ENCODE results near the gene MPRIP. TPM values are rescaled to one million over a fixed set of nuclear protein-coding genes. Genes with fewer than 3 reads are reported as not detected.
"Not testable (repeated sequence)": the region's sequence is repeated elsewhere in the genome, so short reads cannot be mapped to it uniquely, and the experiment has no call there.

The MPRIP gene
- total RNA-seq, 1 experiment from 2014 or later, result 135 TPM

- peak; percentile 93 for DNase-seq (ENCODE audit: low read depth)
These were observed 31.0 kb upstream of the MPRIP start for GRCh38 chr17:17011043-17011907.

DNA sequence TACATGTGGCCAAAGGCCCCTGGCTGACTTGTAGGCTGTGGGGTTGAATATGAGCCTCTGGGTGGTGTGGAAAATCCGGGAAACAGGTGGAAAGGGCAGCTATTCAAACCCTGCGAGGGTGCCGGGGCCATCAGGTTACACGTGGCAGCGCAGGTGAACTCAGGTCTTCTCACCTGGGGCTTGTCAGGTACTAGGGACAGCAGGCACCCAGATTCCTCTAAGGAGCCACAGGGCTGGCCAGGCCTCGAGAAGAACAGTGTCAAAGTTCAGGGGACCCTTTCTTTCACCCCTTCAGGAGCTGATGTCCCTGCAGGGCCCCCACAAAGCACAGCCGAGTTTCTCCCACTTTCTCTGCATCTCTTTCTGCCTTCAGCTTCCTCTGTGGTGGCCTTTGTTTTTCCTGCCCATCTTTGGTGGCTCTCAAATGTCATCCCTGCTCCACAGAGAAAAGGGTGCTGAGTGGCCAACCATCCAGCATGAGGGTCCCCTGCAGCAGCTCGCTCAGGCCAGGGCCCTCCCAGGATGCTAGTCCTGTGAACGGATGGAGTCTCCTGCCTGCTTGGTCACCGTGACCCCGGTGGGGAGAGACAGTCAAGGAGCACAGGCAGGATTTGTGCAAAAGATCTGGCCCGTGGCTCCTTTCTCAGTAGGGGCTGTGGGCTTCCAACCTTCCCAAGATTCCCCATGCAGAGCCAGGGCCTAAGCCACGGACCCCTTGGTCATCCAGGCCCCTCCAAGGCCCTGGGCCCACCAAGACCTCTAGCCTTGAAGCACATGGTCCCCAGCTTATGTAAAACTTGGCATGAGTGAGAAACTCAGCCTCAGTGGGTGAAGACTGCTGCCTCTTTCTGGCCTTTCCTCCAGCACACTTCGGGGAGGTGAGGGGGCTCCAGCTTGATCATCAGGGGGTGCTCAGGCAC is 28.2 kb upstream of the MPRIP start:
- DNase-seq (ENCODE audit: low read depth), result not testable (repeated sequence)

- peak; percentile 95 for DNase-seq (ENCODE audit: low read depth)
These were observed 27.5 kb upstream of the MPRIP start for GRCh38 chr17:17014748-17015124.

DNA sequence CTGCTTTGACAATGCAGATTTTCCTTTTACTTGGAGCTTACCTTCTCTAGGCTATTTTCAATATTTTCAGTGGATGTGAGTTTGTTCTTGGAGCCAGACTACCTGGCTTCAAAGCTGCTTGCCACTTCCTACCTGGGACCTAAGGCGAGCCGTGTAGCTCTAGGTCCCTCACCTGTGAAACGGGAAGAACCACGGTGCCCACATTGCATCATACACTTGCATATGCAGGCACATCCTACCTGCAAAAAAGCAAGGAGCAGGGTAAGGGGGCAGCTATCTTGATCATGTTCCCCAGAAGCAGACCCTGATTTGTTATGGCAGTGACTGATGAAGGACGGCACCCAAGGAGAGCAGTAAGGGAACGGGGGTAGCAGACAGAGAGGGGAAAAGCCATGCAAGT is 27.0 kb upstream of the MPRIP start:
- no peak for DNase-seq (ENCODE audit: low read depth)

DNA sequence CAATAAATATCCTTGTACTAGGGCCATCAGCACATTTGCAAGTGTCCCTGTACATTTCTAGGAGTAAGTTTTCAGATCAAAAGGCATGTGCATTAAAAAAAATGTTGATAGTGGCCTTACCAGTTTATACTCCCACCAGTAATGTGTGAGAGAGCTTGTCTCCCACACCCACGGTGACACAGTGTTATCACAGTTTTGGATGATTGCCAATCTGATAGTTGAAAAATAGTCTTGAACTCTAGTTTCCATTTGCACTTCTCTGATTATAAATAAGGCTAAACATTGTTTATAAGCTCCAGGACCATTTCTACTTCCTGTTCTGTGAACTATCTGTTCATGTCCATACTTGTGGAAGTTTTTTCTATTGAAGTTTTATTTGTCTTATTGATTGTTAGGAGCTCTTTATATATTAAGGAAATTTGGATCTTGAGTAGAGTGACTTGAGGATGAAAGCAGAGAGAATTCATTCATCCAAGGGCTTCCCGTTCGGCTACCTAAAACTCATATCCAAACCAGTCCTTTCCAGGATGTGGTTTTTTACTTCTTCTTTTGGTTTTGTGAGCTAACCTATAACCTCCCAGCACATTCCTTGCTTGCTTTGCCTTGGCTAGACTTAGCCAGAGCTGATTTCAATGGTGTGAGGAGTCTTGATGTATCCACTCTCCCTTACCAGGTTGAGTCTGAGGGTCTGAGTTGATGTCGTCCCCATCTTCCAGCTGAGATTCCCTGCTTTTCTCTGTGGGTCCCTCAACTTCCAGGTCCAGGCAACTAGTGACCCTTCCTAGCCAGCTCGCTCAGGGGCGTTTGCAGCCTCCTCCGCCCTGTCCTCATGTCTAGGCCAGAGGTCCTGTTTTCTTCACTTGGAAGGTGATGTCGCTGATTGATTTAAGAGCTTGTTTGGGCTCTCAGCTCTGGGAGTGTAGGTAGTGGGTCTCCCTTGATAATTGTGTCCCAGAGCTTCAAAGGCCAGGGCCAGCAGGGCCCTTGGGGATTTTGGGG is 25.8 kb upstream of the MPRIP start:
- not testable (repeated sequence) for DNase-seq (ENCODE audit: low read depth)

- no peak for DNase-seq (ENCODE audit: low read depth)
These were observed 24.8 kb upstream of the MPRIP start for GRCh38 chr17:17017343-17018014.

DNA sequence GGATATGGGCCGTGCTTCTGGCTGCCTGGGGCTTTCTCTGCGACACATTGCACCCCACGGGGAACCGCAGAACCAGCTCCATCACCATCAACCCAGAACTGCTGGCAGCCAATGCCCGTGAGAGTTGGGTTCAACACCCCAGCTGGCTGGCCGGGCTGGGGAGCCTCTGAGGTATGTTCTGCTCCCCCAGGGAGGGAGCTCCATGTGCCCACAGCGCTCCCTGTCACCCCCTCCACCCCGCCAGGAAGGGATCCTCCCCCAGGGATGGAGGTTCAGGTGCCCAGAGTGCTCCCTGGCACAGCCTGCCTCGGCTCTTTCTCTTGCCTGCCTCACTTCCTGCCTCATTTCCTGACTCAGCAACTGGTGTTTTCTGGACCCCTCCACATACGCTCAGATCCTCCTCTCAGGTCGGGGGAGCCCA is 24.2 kb upstream of the MPRIP start:
- no peak for DNase-seq (ENCODE audit: low read depth)

DNA sequence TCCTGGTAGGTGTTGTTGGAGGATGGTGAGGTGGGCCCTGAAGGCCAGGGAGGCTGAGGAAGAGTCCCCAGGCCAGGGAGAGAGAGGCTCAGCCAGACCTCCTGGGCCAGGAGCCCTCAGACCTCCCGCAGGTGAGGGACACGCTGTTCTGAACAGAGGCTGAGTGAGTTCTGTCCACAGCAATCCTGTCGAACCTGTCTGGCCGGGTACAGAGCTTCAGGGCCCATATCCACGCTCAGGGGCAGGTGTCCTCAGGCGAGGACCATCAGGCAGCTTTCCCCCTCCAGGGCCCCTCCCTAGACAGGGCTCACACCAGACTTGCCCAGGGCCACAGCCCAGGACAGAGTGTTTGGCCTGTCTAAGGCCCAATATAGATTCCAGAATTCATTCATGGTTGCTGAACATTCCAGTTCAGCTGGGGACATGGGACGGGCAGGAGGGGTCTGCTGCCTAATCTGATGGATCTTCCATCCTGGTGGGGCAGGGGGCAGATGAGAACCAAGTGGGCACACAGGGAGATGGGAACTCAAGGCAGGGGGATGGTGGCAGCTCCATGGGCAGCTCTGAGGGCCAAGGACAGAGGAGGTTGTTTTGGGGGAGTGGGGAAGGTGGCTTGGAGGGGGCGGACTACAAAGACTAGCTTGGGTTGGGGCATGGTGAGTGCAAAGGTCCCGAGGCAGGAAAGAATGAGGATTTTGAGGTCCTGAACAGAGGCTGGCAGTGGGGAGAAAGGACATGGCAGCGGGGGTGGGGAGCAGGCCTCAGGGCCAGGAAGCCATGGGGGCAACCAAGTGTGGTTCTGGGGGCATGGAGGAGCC is 23.4 kb upstream of the MPRIP start:
- no peak for DNase-seq (ENCODE audit: low read depth)

- DNase-seq (ENCODE audit: low read depth), result no peak
These were observed 22.9 kb upstream of the MPRIP start for GRCh38 chr17:17019430-17019762.

DNA sequence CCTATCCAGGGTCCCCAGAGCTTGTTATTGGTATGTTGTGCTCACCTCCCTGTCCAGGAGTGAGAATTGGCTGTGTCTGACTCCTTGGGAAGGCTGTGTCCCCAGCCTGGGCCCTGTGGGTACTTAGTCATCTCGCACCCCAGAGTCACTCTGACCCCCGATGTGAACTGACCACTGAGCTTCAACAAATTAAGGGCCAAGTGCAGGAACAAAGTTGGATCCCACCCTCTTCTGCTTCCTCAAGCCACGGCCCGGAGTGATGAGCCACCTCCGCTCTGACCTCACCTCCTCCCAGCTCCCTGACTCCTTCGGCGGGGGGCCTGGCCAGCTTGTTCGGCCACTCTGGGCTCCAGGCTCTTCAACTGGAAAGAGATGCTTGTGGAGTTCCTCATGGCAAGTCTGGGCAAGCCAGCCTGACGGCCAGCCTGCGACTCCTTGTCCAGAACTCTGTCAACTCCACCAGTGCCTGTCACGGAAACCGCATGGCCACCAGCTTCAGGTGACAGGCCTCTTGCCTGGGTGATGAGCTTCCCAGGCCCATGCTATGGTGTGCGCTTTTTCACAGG is 22.3 kb upstream of the MPRIP start:
- DNase-seq (ENCODE audit: low read depth), result no peak

DNA sequence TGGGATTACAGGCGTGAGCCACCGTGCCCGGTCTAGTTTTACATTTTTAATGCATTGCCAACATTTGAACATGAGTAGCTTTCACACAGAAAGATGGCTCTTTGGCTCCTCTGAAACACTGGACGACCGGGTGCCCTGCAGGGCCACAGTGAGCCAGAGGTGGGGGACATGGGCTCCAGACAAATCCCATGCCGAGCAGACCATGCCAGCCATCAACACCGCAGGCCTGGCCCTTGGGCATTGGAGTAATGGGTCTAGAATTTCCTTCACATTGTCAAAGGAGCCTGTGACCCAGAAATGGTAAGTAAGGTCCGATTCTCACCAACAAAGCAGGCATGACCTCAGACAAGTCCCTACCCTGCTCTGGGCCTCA is 21.4 kb upstream of the MPRIP start:
- DNase-seq (ENCODE audit: low read depth), result no peak

GRCh38 chr17:17021194-17021863 is 20.9 kb upstream of the MPRIP start:
- peak; percentile 87 for DNase-seq (ENCODE audit: low read depth)

DNA sequence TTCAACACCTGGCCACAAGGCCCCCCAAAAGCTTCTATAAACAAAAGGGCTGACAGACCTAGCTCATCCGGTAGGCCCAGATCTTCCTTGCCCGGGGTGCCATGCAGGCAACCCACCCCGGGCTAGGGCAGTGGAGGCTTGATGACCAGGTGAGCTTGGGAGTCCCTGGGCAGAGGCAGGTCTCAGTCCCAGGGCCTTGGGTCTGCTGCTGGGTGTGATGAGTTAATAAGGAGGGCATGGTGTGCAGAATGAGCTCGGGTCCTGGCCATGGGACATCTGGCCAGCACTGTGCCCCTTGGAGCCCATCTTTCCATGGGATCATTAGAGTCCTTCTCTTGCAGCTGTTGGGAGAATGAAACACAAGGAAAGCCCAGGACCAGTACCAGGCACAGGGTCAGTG is 20.2 kb upstream of the MPRIP start:
- no peak for DNase-seq (ENCODE audit: low read depth)

- no peak for DNase-seq (ENCODE audit: low read depth)
These were observed 19.8 kb upstream of the MPRIP start for GRCh38 chr17:17022456-17022855.

GRCh38 chr17:17024778-17025300 is 17.4 kb upstream of the MPRIP start:
- DNase-seq (ENCODE audit: low read depth), result no peak

GRCh38 chr17:17025621-17026020 is 16.6 kb upstream of the MPRIP start:
- no peak for DNase-seq (ENCODE audit: low read depth)

DNA sequence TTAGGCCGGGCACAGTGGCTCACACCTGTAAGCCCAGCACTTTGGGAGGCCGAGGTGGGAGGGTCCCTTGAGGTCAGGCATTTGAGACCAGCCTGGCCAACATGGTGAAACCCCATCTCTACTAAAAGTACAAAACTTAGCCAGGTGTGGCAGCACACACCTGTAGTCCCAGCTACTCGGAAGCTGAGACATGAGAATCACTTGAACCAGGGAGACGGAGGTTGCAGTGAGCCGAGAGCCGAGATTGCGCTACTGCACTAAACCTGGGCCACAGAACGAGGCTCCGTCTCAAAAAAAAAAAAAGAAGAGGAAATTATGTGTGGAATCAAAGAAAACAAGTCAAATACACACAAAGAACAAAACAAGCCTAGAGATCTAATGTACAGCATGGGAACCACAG is 16.1 kb upstream of the MPRIP start:
- no peak for DNase-seq (ENCODE audit: low read depth)

- DNase-seq (ENCODE audit: low read depth), result no peak
These were observed 14.7 kb upstream of the MPRIP start for GRCh38 chr17:17027442-17028058.
